ENCODE measurements around the gene MDK. TPM values are rescaled to one million over a fixed set of nuclear protein-coding genes. Genes with fewer than 3 reads are reported as not detected.
A peak's percentile ranks its signal among the peaks of the same experiment; 100 is the strongest.

Gene MDK
- total RNA-seq, 6 experiments from 2014 or later: 0.35 to 6.4 (median 4.2) TPM

DNA sequence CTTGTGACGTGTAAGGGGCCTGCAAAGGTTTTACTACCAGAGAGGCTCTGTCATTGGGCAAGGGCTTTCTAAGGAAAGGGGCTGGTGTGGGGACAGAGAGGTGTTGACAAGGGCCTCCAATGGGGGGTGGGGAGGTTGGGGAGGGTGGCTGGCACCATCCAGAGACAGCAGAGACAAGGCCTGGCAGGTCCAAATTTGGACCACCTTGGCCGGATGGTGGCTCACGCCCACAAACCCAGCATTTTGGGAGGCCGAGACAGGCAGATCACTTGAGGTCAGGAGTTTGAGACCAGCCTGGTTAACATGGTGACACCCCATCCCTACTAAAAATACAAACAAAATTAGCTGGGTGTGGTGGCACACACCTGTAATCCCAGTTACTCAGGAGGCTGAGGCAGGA, 12.3 kb downstream of the MDK start:
- Histone ChIP-seq H3K4me1 (peaks cover 0 to 35% (median 3%) of the 10 kb centered on the region in 4 donors), H3K36me3 (peaks cover 0 to 8% (median 2%) of the 10 kb centered on the region in 4 donors), H3K4me3 (no peak overlapping the region), H3K27ac (no peak overlapping the region), H3K9me3 (no peaks in the 10 kb centered on the region), H3K27me3 (peaks cover 7 to 15% of the 10 kb centered on the region in 2 donors)
- DNase-seq: no peak
- WGBS (ENCODE audit: insufficient coverage, low coverage, low lambda C conversion rate, missing lambda C conversion rate): 67% methylated on average over 3 of the region's 4 CpGs
- TF ChIP-seq POLR2A (IDR thresholded peaks at IDR 0.05): no peak
- TF ChIP-seq, protein P1, sequence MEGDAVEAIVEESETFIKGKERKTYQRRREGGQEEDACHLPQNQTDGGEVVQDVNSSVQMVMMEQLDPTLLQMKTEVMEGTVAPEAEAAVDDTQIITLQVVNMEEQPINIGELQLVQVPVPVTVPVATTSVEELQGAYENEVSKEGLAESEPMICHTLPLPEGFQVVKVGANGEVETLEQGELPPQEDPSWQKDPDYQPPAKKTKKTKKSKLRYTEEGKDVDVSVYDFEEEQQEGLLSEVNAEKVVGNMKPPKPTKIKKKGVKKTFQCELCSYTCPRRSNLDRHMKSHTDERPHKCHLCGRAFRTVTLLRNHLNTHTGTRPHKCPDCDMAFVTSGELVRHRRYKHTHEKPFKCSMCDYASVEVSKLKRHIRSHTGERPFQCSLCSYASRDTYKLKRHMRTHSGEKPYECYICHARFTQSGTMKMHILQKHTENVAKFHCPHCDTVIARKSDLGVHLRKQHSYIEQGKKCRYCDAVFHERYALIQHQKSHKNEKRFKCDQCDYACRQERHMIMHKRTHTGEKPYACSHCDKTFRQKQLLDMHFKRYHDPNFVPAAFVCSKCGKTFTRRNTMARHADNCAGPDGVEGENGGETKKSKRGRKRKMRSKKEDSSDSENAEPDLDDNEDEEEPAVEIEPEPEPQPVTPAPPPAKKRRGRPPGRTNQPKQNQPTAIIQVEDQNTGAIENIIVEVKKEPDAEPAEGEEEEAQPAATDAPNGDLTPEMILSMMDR (IDR thresholded peaks at IDR 0.05): no peak
- no peak for ATAC-seq
- intact Hi-C loops (cut with DNase I): no loop called here

DNA sequence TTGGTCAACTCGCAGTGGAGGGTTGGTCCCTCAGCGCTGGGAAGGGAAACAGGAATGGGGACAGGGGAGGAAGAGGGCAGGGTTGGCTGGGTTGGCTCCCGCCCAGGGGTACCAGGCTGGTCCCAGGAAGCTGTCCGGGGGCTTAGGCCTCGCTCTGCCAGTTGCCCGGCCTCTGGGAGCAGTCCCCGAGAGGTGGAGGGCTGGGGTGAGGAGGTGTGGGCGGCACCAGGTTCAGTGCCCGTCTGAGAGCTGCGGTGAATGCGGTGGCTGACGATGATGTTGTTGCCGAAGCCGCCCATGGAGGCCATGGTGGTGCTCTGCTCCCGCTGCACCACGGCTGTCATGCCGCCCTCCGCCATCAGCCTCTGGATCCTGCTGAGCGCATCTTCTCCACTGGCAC, 16.1 kb downstream of the MDK start:
- H3K9me3 ChIP-seq: no peaks in the 10 kb centered on the region
- intact Hi-C loops (cut with DNase I): no loop called here
- no peak overlapping the region for H3K4me3 ChIP-seq
- no CpG with 5 or more reads among the region's 19 CpGs for WGBS (ENCODE audit: insufficient coverage, low coverage, low lambda C conversion rate, missing lambda C conversion rate)
- H3K4me1 ChIP-seq: peaks cover 0 to 6% (median 0%) of the 10 kb centered on the region in 4 donors
- no peaks in the 10 kb centered on the region for H3K27me3 ChIP-seq
- ATAC-seq (no peak), DNase-seq (no peak)
- no peak overlapping the region for H3K27ac ChIP-seq
- peaks cover 0 to 8% (median 2%) of the 10 kb centered on the region in 4 donors for H3K36me3 ChIP-seq
- TF ChIP-seq, protein P1 (IDR thresholded peaks at IDR 0.05): no peak
- TF ChIP-seq POLR2A (IDR thresholded peaks at IDR 0.05): no peak

DNA sequence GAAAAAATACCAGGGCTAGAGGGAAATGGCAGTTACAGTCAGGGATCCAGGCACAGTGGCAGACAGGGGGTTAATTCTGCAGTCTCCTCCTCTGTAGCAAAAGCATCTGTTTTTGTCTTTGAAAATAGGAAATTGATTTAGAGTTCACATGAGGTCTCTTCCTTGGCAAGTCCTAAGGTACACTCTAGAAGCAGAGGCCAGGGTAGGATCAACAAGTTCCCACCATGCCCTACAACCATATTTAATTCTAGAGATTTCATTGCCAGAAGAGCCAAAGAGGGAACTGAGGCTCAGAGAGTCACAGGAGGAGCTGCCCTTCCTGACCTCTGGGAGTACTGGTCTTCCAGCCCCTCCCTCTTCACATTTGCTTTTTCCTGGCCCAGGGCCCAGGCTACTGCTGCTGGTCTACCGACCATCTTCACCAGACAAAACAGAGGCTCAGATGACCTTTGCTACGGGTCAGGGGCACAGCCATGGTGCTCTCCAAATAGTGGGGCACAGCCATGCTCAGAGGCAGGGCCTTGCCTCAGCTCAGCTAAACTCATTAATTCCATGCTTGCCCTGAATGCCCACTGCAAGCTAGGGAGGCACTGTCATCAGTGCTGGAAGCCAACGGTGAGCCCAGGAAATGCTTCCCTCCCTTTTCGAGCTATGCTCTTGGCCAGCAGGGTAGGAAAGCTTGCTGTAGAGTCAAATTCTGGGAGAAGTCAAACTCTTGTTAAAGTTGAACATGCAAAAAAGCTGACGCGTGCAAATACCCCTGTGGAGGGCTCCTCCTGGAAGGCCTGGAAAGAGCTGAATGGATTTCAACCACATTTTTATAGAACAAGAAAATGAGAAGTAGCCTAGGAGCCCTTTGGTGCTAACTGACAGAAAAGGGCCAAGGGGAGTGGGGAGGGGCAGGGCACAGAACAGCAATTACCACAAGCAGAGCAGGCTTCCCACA, 21.8 kb downstream of the MDK start:
- WGBS (ENCODE audit: insufficient coverage, low coverage, low lambda C conversion rate, missing lambda C conversion rate): 60% methylated on average over 5 of the region's 6 CpGs
- DNase-seq (peak in 1 of 3 donors; percentile 32), ATAC-seq (peak in 3 of 4 donors; percentile 18 to 60 (median 28))
- H3K36me3 ChIP-seq: peaks cover 0 to 12% (median 4%) of the 10 kb centered on the region in 4 donors
- no peak overlapping the region for H3K4me3 ChIP-seq
- intact Hi-C loops (cut with DNase I): no loop called here
- TF ChIP-seq, protein P1 (IDR thresholded peaks at IDR 0.05): no peak
- TF ChIP-seq POLR2A (IDR thresholded peaks at IDR 0.05): no peak
- no peak overlapping the region for H3K27ac ChIP-seq
- H3K4me1 ChIP-seq: no peaks in the 10 kb centered on the region
- H3K9me3 ChIP-seq: no peaks in the 10 kb centered on the region
- H3K27me3 ChIP-seq: no peaks in the 10 kb centered on the region

DNA sequence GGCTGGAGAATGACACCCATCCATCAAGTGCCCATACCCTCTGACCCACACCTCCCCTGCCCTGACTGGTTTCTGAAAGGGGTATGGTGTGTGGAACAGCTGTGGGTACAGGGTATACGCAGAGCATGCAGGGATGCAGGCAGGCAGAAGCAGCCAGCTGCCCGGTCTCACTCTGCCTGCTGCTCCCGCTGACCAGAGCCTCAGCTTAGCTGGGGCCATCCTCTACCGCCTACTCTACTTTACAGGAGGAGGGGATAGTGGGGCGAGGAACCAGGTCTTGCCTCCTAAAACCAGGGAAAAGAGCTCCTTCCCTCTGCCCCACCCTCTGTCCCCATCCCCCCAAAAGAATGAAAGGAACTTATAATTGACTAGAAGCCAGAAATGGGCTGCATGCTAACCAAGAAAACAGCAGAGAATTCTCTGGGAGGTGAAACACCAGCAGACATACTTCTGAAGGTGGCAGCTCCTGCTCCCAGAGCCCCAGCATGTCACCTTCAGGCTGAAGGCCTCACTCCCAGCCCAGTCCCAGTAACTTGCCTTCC, 23.1 kb downstream of the MDK start:
- TF ChIP-seq, protein P1 (IDR thresholded peaks at IDR 0.05): no peak
- TF ChIP-seq POLR2A (IDR thresholded peaks at IDR 0.05): no peak
- H3K9me3 ChIP-seq: no peaks in the 10 kb centered on the region
- ATAC-seq (no peak), DNase-seq (no peak)
- no peak overlapping the region for H3K4me3 ChIP-seq
- no peak overlapping the region for H3K27ac ChIP-seq
- WGBS (ENCODE audit: insufficient coverage, low coverage, low lambda C conversion rate, missing lambda C conversion rate): no CpG with 5 or more reads among the region's 5 CpGs
- H3K27me3 ChIP-seq: no peaks in the 10 kb centered on the region
- no peaks in the 10 kb centered on the region for H3K4me1 ChIP-seq
- intact Hi-C loops (cut with DNase I): no loop called here
- peaks cover 0 to 21% (median 9%) of the 10 kb centered on the region in 4 donors for H3K36me3 ChIP-seq

Measured in right lobe of liver (tissue), 6 donors.